WTC11 (cell line): ENCODE results near the gene CHMP1A. TPM values are rescaled to one million over a fixed set of nuclear protein-coding genes. Genes with fewer than 3 reads are reported as not detected.

Source experiments
- ATF1 ChIP-seq: sonication (generic); formaldehyde crosslinking; IDR thresholded peaks from 2 replicates; pipeline ENCODE4 v1.8.1; 2023; ENCODE audit warnings: mild to moderate bottlenecking, moderate library complexity, missing genetic modification reagents
- ATF6 ChIP-seq: sonication (generic); formaldehyde crosslinking; IDR thresholded peaks from 2 replicates; pipeline ENCODE4 v1.8.1; 2023; ENCODE audit warnings: mild to moderate bottlenecking, missing genetic modification reagents
- CBFB ChIP-seq: sonication (generic); formaldehyde crosslinking; IDR thresholded peaks from 2 replicates; pipeline ENCODE4 v1.8.1; 2022; ENCODE audit warnings: mild to moderate bottlenecking, low read depth, missing genetic modification reagents
- ELF4 ChIP-seq: sonication (generic); formaldehyde crosslinking; IDR thresholded peaks from 2 replicates; pipeline ENCODE4 v1.8.1; 2022; ENCODE audit warnings: low read depth, mild to moderate bottlenecking, moderate library complexity, missing genetic modification reagents
- ETV6 ChIP-seq: sonication (generic); formaldehyde crosslinking; IDR thresholded peaks from 2 replicates; pipeline ENCODE4 v1.8.1; 2022; ENCODE audit warnings: mild to moderate bottlenecking, missing genetic modification reagents
- JAZF1 ChIP-seq: fragments of 250-450 bp; sonication (Bioruptor Pico); IDR thresholded peaks from 2 replicates; pipeline ENCODE4 v1.9.0; 2021; ENCODE audit warnings: moderate library complexity, mild to moderate bottlenecking, inconsistent platforms
- JUN ChIP-seq: sonication (generic); formaldehyde crosslinking; IDR thresholded peaks from 2 replicates; pipeline ENCODE4 v1.8.0; 2023; ENCODE audit warnings: mild to moderate bottlenecking, missing genetic modification reagents
- MLX ChIP-seq: sonication (generic); formaldehyde crosslinking; IDR thresholded peaks from 2 replicates; pipeline ENCODE4 v1.8.1; 2023; ENCODE audit warnings: mild to moderate bottlenecking, missing genetic modification reagents, moderate library complexity
- MXD4 ChIP-seq: fragments of 250-450 bp; sonication (Bioruptor Pico); IDR thresholded peaks from 2 replicates; pipeline ENCODE4 v1.8.0; 2021; ENCODE audit warnings: mild to moderate bottlenecking, moderate library complexity, borderline replicate concordance
- MYBL2 ChIP-seq: sonication (generic); formaldehyde crosslinking; IDR thresholded peaks from 2 replicates; pipeline ENCODE4 v1.8.1; 2023; ENCODE audit warnings: mild to moderate bottlenecking, moderate library complexity, missing genetic modification reagents
- NR1H2 ChIP-seq: sonication (generic); formaldehyde crosslinking; IDR thresholded peaks from 2 replicates; pipeline ENCODE4 v1.9.0; 2021; ENCODE audit warnings: mild to moderate bottlenecking, moderate library complexity, missing genetic modification reagents
- SMAD3 ChIP-seq: sonication (generic); formaldehyde crosslinking; IDR thresholded peaks from 2 replicates; pipeline ENCODE4 v1.8.0; 2022; ENCODE audit warnings: missing genetic modification reagents, mild to moderate bottlenecking, borderline replicate concordance
- SMAD4 ChIP-seq: sonication (generic); formaldehyde crosslinking; IDR thresholded peaks from 2 replicates; pipeline ENCODE4 v1.8.0; 2022; ENCODE audit warnings: mild to moderate bottlenecking, missing genetic modification reagents
- USF1 ChIP-seq: sonication (generic); formaldehyde crosslinking; IDR thresholded peaks from 2 replicates; pipeline ENCODE4 v1.8.0; 2022; ENCODE audit warnings: mild to moderate bottlenecking, missing genetic modification reagents
- ZNF121 ChIP-seq: sonication (generic); formaldehyde crosslinking; IDR thresholded peaks from 2 replicates; pipeline ENCODE4 v1.8.0; 2023; ENCODE audit warnings: missing genetic modification reagents
- ZNF138 ChIP-seq: sonication (generic); formaldehyde crosslinking; conservative IDR thresholded peaks from 2 replicates; pipeline ENCODE4 v1.8.1; 2022; ENCODE audit warnings: mild to moderate bottlenecking, moderate library complexity, missing genetic modification reagents
- ZNF263 ChIP-seq: sonication (generic); formaldehyde crosslinking; IDR thresholded peaks from 2 replicates; pipeline ENCODE4 v1.8.1; 2022; ENCODE audit warnings: low read depth, mild to moderate bottlenecking, moderate library complexity, missing genetic modification reagents
- ZNF423 ChIP-seq: fragments of 250-450 bp; sonication (Bioruptor Pico); IDR thresholded peaks from 2 replicates; pipeline ENCODE4 v2.1.2; 2022; ENCODE audit warnings: mild to moderate bottlenecking, moderate library complexity
- ZNF532 ChIP-seq: fragments of 250-450 bp; sonication (Bioruptor Pico); IDR thresholded peaks from 2 replicates; pipeline ENCODE4 v1.9.0; 2021; ENCODE audit warnings: mild to moderate bottlenecking, borderline replicate concordance
- total RNA-seq: library from RNA; stranded (reverse); gene quantifications from 3 replicates; pipeline ENCODE4 v1.2.3, GENCODE V29; 2021
- TF ChIP-seq, protein P1 (sequence below): sonication (generic); formaldehyde crosslinking; IDR thresholded peaks from 2 replicates; pipeline ENCODE4 v1.8.1; 2023; ENCODE audit warnings: mild to moderate bottlenecking, moderate library complexity, missing genetic modification reagents
- TF ChIP-seq, protein P2 (sequence below): sonication (generic); formaldehyde crosslinking; IDR thresholded peaks from 2 replicates; pipeline ENCODE4 v1.8.1; 2022; ENCODE audit warnings: mild to moderate bottlenecking, missing genetic modification reagents, moderate library complexity, borderline replicate concordance
- TF ChIP-seq, protein P3 (sequence below): sonication (generic); formaldehyde crosslinking; IDR thresholded peaks from 2 replicates; pipeline ENCODE4 v1.8.1; 2023; ENCODE audit warnings: mild to moderate bottlenecking, missing genetic modification reagents, moderate library complexity
- TF ChIP-seq, protein P4 (sequence below): sonication (generic); formaldehyde crosslinking; IDR thresholded peaks from 2 replicates; pipeline ENCODE4 v1.8.1; 2023; ENCODE audit warnings: mild to moderate bottlenecking, missing genetic modification reagents, borderline replicate concordance
- TF ChIP-seq, protein P5 (sequence below): sonication (generic); formaldehyde crosslinking; IDR thresholded peaks from 2 replicates; pipeline ENCODE4 v1.8.0; 2022; ENCODE audit warnings: mild to moderate bottlenecking, missing genetic modification reagents

Gene CHMP1A
- total RNA-seq, 1 experiment from 2014 or later, result 76.0 TPM

DNA sequence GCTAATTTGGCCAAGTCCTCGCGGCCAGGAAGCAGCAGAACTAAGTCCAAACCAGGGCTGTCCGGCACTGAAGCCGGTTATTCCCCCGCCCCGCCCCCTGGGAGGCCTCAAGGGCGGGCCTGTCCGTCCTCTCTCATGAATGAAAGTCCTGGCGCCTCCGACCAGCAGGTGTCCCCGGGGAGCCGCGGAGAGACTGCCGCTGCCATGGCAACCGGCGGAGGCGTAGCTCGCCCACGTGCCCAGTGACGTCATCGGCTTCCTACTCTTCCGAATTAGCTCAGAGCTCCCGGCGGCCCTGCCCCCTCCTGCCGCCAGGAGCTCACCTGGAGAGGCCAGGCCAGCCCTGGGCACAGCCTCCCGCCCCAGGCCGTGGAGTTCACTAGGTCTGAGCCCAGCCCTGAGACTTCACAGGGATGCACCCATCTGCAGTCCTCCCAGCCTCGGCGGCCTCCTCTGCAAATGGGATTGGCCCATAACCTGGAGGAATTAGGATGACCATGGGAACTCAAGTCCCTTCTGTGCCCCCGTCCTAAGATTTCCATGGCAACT lies 42.7 kb upstream of the CHMP1A start (continued):
- TF ChIP-seq, protein P1, sequence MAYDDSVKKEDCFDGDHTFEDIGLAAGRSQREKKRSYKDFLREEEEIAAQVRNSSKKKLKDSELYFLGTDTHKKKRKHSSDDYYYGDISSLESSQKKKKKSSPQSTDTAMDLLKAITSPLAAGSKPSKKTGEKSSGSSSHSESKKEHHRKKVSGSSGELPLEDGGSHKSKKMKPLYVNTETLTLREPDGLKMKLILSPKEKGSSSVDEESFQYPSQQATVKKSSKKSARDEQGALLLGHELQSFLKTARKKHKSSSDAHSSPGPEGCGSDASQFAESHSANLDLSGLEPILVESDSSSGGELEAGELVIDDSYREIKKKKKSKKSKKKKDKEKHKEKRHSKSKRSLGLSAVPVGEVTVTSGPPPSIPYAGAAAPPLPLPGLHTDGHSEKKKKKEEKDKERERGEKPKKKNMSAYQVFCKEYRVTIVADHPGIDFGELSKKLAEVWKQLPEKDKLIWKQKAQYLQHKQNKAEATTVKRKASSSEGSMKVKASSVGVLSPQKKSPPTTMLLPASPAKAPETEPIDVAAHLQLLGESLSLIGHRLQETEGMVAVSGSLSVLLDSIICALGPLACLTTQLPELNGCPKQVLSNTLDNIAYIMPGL (CRISPR knock-in tag), result no peak
- TF ChIP-seq, protein P2, sequence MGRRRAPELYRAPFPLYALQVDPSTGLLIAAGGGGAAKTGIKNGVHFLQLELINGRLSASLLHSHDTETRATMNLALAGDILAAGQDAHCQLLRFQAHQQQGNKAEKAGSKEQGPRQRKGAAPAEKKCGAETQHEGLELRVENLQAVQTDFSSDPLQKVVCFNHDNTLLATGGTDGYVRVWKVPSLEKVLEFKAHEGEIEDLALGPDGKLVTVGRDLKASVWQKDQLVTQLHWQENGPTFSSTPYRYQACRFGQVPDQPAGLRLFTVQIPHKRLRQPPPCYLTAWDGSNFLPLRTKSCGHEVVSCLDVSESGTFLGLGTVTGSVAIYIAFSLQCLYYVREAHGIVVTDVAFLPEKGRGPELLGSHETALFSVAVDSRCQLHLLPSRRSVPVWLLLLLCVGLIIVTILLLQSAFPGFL (CRISPR knock-in tag), result no peak
- TF ChIP-seq ATF6, result no peak
- TF ChIP-seq ELF4 (CRISPR knock-in tag), result no peak
- no peak for TF ChIP-seq SMAD3 (CRISPR knock-in tag)
- no peak for TF ChIP-seq JUN (CRISPR knock-in tag)
- TF ChIP-seq, protein P3, sequence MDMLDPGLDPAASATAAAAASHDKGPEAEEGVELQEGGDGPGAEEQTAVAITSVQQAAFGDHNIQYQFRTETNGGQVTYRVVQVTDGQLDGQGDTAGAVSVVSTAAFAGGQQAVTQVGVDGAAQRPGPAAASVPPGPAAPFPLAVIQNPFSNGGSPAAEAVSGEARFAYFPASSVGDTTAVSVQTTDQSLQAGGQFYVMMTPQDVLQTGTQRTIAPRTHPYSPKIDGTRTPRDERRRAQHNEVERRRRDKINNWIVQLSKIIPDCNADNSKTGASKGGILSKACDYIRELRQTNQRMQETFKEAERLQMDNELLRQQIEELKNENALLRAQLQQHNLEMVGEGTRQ (CRISPR knock-in tag), result peak; percentile 98
- no peak for TF ChIP-seq SMAD4
- TF ChIP-seq, protein P4, sequence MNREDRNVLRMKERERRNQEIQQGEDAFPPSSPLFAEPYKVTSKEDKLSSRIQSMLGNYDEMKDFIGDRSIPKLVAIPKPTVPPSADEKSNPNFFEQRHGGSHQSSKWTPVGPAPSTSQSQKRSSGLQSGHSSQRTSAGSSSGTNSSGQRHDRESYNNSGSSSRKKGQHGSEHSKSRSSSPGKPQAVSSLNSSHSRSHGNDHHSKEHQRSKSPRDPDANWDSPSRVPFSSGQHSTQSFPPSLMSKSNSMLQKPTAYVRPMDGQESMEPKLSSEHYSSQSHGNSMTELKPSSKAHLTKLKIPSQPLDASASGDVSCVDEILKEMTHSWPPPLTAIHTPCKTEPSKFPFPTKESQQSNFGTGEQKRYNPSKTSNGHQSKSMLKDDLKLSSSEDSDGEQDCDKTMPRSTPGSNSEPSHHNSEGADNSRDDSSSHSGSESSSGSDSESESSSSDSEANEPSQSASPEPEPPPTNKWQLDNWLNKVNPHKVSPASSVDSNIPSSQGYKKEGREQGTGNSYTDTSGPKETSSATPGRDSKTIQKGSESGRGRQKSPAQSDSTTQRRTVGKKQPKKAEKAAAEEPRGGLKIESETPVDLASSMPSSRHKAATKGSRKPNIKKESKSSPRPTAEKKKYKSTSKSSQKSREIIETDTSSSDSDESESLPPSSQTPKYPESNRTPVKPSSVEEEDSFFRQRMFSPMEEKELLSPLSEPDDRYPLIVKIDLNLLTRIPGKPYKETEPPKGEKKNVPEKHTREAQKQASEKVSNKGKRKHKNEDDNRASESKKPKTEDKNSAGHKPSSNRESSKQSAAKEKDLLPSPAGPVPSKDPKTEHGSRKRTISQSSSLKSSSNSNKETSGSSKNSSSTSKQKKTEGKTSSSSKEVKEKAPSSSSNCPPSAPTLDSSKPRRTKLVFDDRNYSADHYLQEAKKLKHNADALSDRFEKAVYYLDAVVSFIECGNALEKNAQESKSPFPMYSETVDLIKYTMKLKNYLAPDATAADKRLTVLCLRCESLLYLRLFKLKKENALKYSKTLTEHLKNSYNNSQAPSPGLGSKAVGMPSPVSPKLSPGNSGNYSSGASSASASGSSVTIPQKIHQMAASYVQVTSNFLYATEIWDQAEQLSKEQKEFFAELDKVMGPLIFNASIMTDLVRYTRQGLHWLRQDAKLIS (CRISPR knock-in tag), result no peak
- no peak for TF ChIP-seq ZNF263 (CRISPR knock-in tag)
- TF ChIP-seq MLX (CRISPR knock-in tag), result no peak
- no peak for TF ChIP-seq ZNF138 (CRISPR knock-in tag)
- TF ChIP-seq, protein P5, sequence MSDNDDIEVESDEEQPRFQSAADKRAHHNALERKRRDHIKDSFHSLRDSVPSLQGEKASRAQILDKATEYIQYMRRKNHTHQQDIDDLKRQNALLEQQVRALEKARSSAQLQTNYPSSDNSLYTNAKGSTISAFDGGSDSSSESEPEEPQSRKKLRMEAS (CRISPR knock-in tag), result peak; percentile 63; the same call in 1 of the 2 replicates
- no peak for TF ChIP-seq ZNF532 (CRISPR knock-in tag)
- peak; percentile 57; the same call in 1 of the 2 replicates for TF ChIP-seq ETV6 (CRISPR knock-in tag)
- TF ChIP-seq MYBL2 (CRISPR knock-in tag), result no peak
- peak; percentile 99 for TF ChIP-seq USF1 (CRISPR knock-in tag)
- no peak for TF ChIP-seq CBFB (CRISPR knock-in tag)
- no peak for TF ChIP-seq JAZF1 (CRISPR knock-in tag)
- no peak for TF ChIP-seq MXD4 (CRISPR knock-in tag)
- TF ChIP-seq ATF1 (CRISPR knock-in tag), result no peak
- TF ChIP-seq ZNF423 (CRISPR knock-in tag), result no peak
- no peak for TF ChIP-seq NR1H2 (CRISPR knock-in tag)
- TF ChIP-seq ZNF121 (CRISPR knock-in tag), result no peak
